HG03354 (cell line): ENCODE results near the gene BUD23.
A peak's percentile ranks its signal among the peaks of the same experiment; 100 is the strongest.
"Not testable (repeated sequence)": the region's sequence is repeated elsewhere in the genome, so short reads cannot be mapped to it uniquely, and the experiment has no call there.

Experiments
- ATAC-seq: cut with Tn5 transposase; IDR thresholded peaks from one replicate; pipeline ENCODE4 v1.9.1; 2021; ENCODE audit warnings: mild to moderate bottlenecking; ENCODE audit not compliant: unreplicated experiment, poor library complexity, severe bottlenecking

BUD23 gene

GRCh38 chr7:73667344-73668102, 15.9 kb upstream of the BUD23 start, which contains the start of gene VPS37D:
TSS of gene VPS37D (plus strand) at chr7:73667831. CDS start at chr7:73667959, 128 bp downstream.
- peak; percentile 94 for ATAC-seq

- peak; percentile 8 for ATAC-seq
These were observed 15.1 kb upstream of the BUD23 start for GRCh38 chr7:73668103-73668885.

- no peak for ATAC-seq
These were observed 14.5 kb upstream of the BUD23 start for GRCh38 chr7:73668886-73669230.

GRCh38 chr7:73669288-73669701, 14.1 kb upstream of the BUD23 start:
- no peak for ATAC-seq

GRCh38 chr7:73669858-73670385, 13.5 kb upstream of the BUD23 start:
- no peak for ATAC-seq

GRCh38 chr7:73671322-73671661, 12.1 kb upstream of the BUD23 start:
- ATAC-seq, result no peak

- ATAC-seq, result no peak
These were observed 11.4 kb upstream of the BUD23 start for GRCh38 chr7:73671857-73672445.

GRCh38 chr7:73674468-73675124, 8.8 kb upstream of the BUD23 start:
- ATAC-seq, result no peak

GRCh38 chr7:73676062-73676461, 7.3 kb upstream of the BUD23 start:
- not testable (repeated sequence) for ATAC-seq

GRCh38 chr7:73678862-73679261, 4.5 kb upstream of the BUD23 start:
- no peak for ATAC-seq

- no peak for ATAC-seq
These were observed 3.7 kb upstream of the BUD23 start for GRCh38 chr7:73679709-73680108.

- no peak for ATAC-seq
These were observed 2.9 kb upstream of the BUD23 start for GRCh38 chr7:73680501-73680900.

GRCh38 chr7:73681031-73681430, 2.4 kb upstream of the BUD23 start:
- ATAC-seq, result no peak

- ATAC-seq, result no peak
These were observed 697 bp upstream of the BUD23 start for GRCh38 chr7:73682745-73683055.

- peak; percentile 18 for ATAC-seq
These were observed 644 bp downstream of the BUD23 start for GRCh38 chr7:73683788-73684693.

- ATAC-seq, result no peak
These were observed 1.9 kb downstream of the BUD23 start for GRCh38 chr7:73685311-73685710.

- ATAC-seq, result no peak
These were observed 4.9 kb downstream of the BUD23 start for GRCh38 chr7:73688288-73688687.

- no peak for ATAC-seq
These were observed 7.2 kb downstream of the BUD23 start for GRCh38 chr7:73690646-73691045.

- no peak for ATAC-seq
These were observed 13.0 kb downstream of the BUD23 start for GRCh38 chr7:73696372-73696771.
